Measurements from ENCODE around the gene NAV3.

Gene NAV3

DNA sequence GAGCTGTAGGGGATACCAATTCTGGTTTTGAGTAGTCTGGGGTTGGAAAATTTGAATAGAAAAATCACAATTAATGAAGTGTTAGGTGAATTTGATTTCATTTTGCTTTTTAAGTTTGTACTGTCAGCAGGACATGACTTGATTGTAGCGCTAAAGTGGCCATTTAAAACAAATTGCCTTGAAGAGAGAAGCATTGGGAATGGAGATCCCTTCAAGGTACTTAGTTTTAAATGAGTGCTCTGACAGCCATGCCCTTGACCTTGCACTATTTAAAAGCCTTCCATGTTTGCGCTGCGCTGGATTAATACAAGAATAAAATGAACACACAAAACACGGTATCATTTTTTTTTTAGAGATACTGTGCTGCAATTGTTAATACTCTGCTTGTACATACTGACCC is 345.9 kb downstream of the NAV3 start:
- no peak overlapping the region for H3K4me2 ChIP-seq (ENCODE audit: low read length)
- TF ChIP-seq, protein P1, sequence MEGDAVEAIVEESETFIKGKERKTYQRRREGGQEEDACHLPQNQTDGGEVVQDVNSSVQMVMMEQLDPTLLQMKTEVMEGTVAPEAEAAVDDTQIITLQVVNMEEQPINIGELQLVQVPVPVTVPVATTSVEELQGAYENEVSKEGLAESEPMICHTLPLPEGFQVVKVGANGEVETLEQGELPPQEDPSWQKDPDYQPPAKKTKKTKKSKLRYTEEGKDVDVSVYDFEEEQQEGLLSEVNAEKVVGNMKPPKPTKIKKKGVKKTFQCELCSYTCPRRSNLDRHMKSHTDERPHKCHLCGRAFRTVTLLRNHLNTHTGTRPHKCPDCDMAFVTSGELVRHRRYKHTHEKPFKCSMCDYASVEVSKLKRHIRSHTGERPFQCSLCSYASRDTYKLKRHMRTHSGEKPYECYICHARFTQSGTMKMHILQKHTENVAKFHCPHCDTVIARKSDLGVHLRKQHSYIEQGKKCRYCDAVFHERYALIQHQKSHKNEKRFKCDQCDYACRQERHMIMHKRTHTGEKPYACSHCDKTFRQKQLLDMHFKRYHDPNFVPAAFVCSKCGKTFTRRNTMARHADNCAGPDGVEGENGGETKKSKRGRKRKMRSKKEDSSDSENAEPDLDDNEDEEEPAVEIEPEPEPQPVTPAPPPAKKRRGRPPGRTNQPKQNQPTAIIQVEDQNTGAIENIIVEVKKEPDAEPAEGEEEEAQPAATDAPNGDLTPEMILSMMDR (IDR thresholded peaks at IDR 0.05; ENCODE audit: low read depth, low read length, poor library complexity, severe bottlenecking): no peak
- no peak for TF ChIP-seq EZH2phosphoT487 (IDR thresholded peaks at IDR 0.05; ENCODE audit: borderline replicate concordance, low read length)
- H3K79me2 ChIP-seq (ENCODE audit: control insufficient read depth, low read length): no peaks in the 10 kb centered on the region
- H3K9me3 ChIP-seq (ENCODE audit: control insufficient read depth, insufficient read depth, low read length): no peaks in the 10 kb centered on the region
- H3F3A ChIP-seq (ENCODE audit: control insufficient read depth, insufficient read depth): no peaks in the 10 kb centered on the region
- no peaks in the 10 kb centered on the region for H3K9me2 ChIP-seq (replicated peaks; ENCODE audit: control insufficient read depth, low read length)
- no peaks in the 10 kb centered on the region for H3K4me1 ChIP-seq (ENCODE audit: control insufficient read depth, low read length)
- no peaks in the 10 kb centered on the region for H3K36me3 ChIP-seq (ENCODE audit: control insufficient read depth, low read length)
- no peak overlapping the region for H3K27ac ChIP-seq (ENCODE audit: low read depth, low read length)
- H4K20me1 ChIP-seq (ENCODE audit: control insufficient read depth, insufficient read depth, low read depth, low read length): no peaks in the 10 kb centered on the region
- no peaks in the 10 kb centered on the region for H3K27me3 ChIP-seq (ENCODE audit: control insufficient read depth, low read length)
- H3K4me3 ChIP-seq (ENCODE audit: low read length): no peak overlapping the region

DNA sequence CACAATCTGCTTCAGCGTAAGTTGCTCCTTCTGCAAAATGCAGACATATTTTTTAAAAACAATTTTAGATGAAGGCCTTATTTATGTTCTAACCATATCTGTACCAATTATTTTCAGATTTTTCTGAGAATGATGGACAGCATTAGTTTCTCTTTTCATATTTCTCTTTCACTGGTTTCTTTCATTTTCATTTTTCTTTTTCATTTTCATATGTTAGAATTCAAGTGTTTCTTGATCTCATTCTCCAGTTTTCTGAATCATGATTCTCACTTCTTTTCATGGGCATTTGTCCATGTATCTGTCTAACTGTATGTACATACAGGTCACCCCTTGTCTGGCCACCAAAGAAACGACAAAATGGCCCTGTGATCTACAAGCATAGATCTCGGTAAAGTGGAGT is 346.6 kb downstream of the NAV3 start:
- Histone ChIP-seq H3K27ac (ENCODE audit: low read depth, low read length) (no peak overlapping the region), H3K4me2 (ENCODE audit: low read length) (no peak overlapping the region), H4K20me1 (ENCODE audit: control insufficient read depth, insufficient read depth, low read depth, low read length) (no peaks in the 10 kb centered on the region), H3F3A (ENCODE audit: control insufficient read depth, insufficient read depth) (no peaks in the 10 kb centered on the region), H3K4me3 (ENCODE audit: low read length) (no peak overlapping the region), H3K27me3 (ENCODE audit: control insufficient read depth, low read length) (no peaks in the 10 kb centered on the region), H3K79me2 (ENCODE audit: control insufficient read depth, low read length) (no peaks in the 10 kb centered on the region), H3K9me2 (replicated peaks; ENCODE audit: control insufficient read depth, low read length) (no peaks in the 10 kb centered on the region), H3K4me1 (ENCODE audit: control insufficient read depth, low read length) (no peaks in the 10 kb centered on the region), H3K36me3 (ENCODE audit: control insufficient read depth, low read length) (no peaks in the 10 kb centered on the region), H3K9me3 (ENCODE audit: control insufficient read depth, insufficient read depth, low read length) (no peaks in the 10 kb centered on the region)
- TF ChIP-seq, protein P1 (IDR thresholded peaks at IDR 0.05; ENCODE audit: low read depth, low read length, poor library complexity, severe bottlenecking): no peak
- no peak for TF ChIP-seq EZH2phosphoT487 (IDR thresholded peaks at IDR 0.05; ENCODE audit: borderline replicate concordance, low read length)

DNA sequence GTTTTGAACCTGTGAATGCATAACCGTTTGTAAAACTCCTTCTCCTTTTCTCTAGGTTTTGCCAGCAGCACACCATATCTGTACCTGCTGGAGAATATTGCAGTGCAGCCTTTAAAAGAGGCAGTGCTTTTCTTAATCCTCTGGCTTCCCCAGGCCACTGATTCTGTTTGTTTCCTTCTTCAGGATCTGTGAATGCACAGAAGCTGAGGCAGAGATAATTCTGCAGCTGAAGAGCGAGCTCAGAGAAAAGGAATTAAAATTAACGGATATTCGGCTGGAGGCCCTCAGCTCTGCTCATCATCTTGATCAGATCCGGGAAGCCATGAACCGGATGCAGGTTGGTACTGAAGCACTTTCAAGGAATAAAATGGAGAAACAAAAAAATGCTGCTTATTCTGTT is 348.7 kb downstream of the NAV3 start:
- H3K27ac ChIP-seq (ENCODE audit: low read depth, low read length): no peak overlapping the region
- H4K20me1 ChIP-seq (ENCODE audit: control insufficient read depth, insufficient read depth, low read depth, low read length): no peaks in the 10 kb centered on the region
- no peaks in the 10 kb centered on the region for H3F3A ChIP-seq (ENCODE audit: control insufficient read depth, insufficient read depth)
- H3K9me3 ChIP-seq (ENCODE audit: control insufficient read depth, insufficient read depth, low read length): no peaks in the 10 kb centered on the region
- no peaks in the 10 kb centered on the region for H3K79me2 ChIP-seq (ENCODE audit: control insufficient read depth, low read length)
- H3K36me3 ChIP-seq (ENCODE audit: control insufficient read depth, low read length): no peaks in the 10 kb centered on the region
- no peaks in the 10 kb centered on the region for H3K4me1 ChIP-seq (ENCODE audit: control insufficient read depth, low read length)
- no peaks in the 10 kb centered on the region for H3K27me3 ChIP-seq (ENCODE audit: control insufficient read depth, low read length)
- H3K4me2 ChIP-seq (ENCODE audit: low read length): no peak overlapping the region
- no peaks in the 10 kb centered on the region for H3K9me2 ChIP-seq (replicated peaks; ENCODE audit: control insufficient read depth, low read length)
- H3K4me3 ChIP-seq (ENCODE audit: low read length): no peak overlapping the region
- TF ChIP-seq, protein P1 (IDR thresholded peaks at IDR 0.05; ENCODE audit: low read depth, low read length, poor library complexity, severe bottlenecking): no peak
- no peak for TF ChIP-seq EZH2phosphoT487 (IDR thresholded peaks at IDR 0.05; ENCODE audit: borderline replicate concordance, low read length)
